ENCODE data around the gene PDZD4. TPM values are rescaled to one million over a fixed set of nuclear protein-coding genes. Genes with fewer than 3 reads are reported as not detected.

Gene PDZD4
- total and polyA plus RNA-seq, 2 donors from 2014 or later = 4.7 to 7.0 TPM

GRCh38 chrX:153814591-153815315 lies 15.6 kb downstream of the PDZD4 start:
- Histone ChIP-seq H3K27me3 (ENCODE audit: control insufficient read depth, insufficient read depth, low read length) (no peaks in the 10 kb centered on the region), H3K9ac (ENCODE audit: low read length in 3 of 3) (no peak overlapping the region), H3K27ac (ENCODE audit: low read depth in 2 of 2, low read length in 2 of 2) (no peak overlapping the region), H3K4me3 (ENCODE audit: low read length in 3 of 3) (no peak overlapping the region), H3K9me3 (ENCODE audit: control insufficient read depth in 2 of 3, insufficient read depth in 1 of 3, low read length in 3 of 3) (no peaks in the 10 kb centered on the region), H3K36me3 (ENCODE audit: control insufficient read depth in 2 of 3, insufficient read depth in 3 of 3, low read length in 3 of 3) (no peaks in the 10 kb centered on the region), H3K4me1 (ENCODE audit: control insufficient read depth in 2 of 3, insufficient read depth in 2 of 3, low read depth in 1 of 3, low read length in 3 of 3) (no peaks in the 10 kb centered on the region)
- FAIRE-seq (no peak), DNase-seq (no peak)
- TF ChIP-seq CTCF (IDR thresholded peaks at IDR 0.05; ENCODE audit: borderline replicate concordance, extremely low read depth, insufficient read depth) = no peak
- intact Hi-C loops (cut with DNase I) = no loop called here

- Histone ChIP-seq H3K27ac (ENCODE audit: low read depth in 2 of 2, low read length in 2 of 2) (no peak overlapping the region), H3K27me3 (ENCODE audit: control insufficient read depth, insufficient read depth, low read length) (no peaks in the 10 kb centered on the region), H3K9ac (ENCODE audit: low read length in 3 of 3) (no peak overlapping the region), H3K9me3 (ENCODE audit: control insufficient read depth in 2 of 3, insufficient read depth in 1 of 3, low read length in 3 of 3) (no peaks in the 10 kb centered on the region), H3K4me3 (ENCODE audit: low read length in 3 of 3) (no peak overlapping the region), H3K4me1 (ENCODE audit: control insufficient read depth in 2 of 3, insufficient read depth in 2 of 3, low read depth in 1 of 3, low read length in 3 of 3) (no peaks in the 10 kb centered on the region), H3K36me3 (ENCODE audit: control insufficient read depth in 2 of 3, insufficient read depth in 3 of 3, low read length in 3 of 3) (no peaks in the 10 kb centered on the region)
- no peak for TF ChIP-seq CTCF (IDR thresholded peaks at IDR 0.05; ENCODE audit: borderline replicate concordance, extremely low read depth, insufficient read depth)
- DNase-seq (no peak), FAIRE-seq (no peak)
- intact Hi-C loops (cut with DNase I) = no loop called here
Observed at GRCh38 chrX:153813161-153813560, 17.2 kb downstream of the PDZD4 start.

GRCh38 chrX:153812220-153812619 lies 18.1 kb downstream of the PDZD4 start:
- TF ChIP-seq CTCF (IDR thresholded peaks at IDR 0.05; ENCODE audit: borderline replicate concordance, extremely low read depth, insufficient read depth) = no peak
- Histone ChIP-seq H3K9ac (ENCODE audit: low read length in 3 of 3) (no peak overlapping the region), H3K27me3 (ENCODE audit: control insufficient read depth, insufficient read depth, low read length) (no peaks in the 10 kb centered on the region), H3K4me1 (ENCODE audit: control insufficient read depth in 2 of 3, insufficient read depth in 2 of 3, low read depth in 1 of 3, low read length in 3 of 3) (no peaks in the 10 kb centered on the region), H3K4me3 (ENCODE audit: low read length in 3 of 3) (no peak overlapping the region), H3K27ac (ENCODE audit: low read depth in 2 of 2, low read length in 2 of 2) (no peak overlapping the region), H3K9me3 (ENCODE audit: control insufficient read depth in 2 of 3, insufficient read depth in 1 of 3, low read length in 3 of 3) (no peaks in the 10 kb centered on the region), H3K36me3 (ENCODE audit: control insufficient read depth in 2 of 3, insufficient read depth in 3 of 3, low read length in 3 of 3) (no peaks in the 10 kb centered on the region)
- FAIRE-seq (no peak), DNase-seq (peak in 2 of 5 donors; percentile 37 to 43)
- intact Hi-C loops (cut with DNase I) = no loop called here

GRCh38 chrX:153807976-153808375 lies 22.4 kb downstream of the PDZD4 start:
- no peak for DNase-seq
- H3K9me3 ChIP-seq (ENCODE audit: control insufficient read depth in 2 of 3, insufficient read depth in 1 of 3, low read length in 3 of 3) = no peaks in the 10 kb centered on the region
- no peak for TF ChIP-seq CTCF (IDR thresholded peaks at IDR 0.05; ENCODE audit: borderline replicate concordance, extremely low read depth, insufficient read depth)
- intact Hi-C loops (cut with DNase I) = no loop called here
- no peaks in the 10 kb centered on the region for H3K4me1 ChIP-seq (ENCODE audit: control insufficient read depth in 2 of 3, insufficient read depth in 2 of 3, low read depth in 1 of 3, low read length in 3 of 3)
- no peak overlapping the region for H3K4me3 ChIP-seq (ENCODE audit: low read length in 3 of 3)
- H3K27ac ChIP-seq (ENCODE audit: low read depth in 2 of 2, low read length in 2 of 2) = no peak overlapping the region
- H3K9ac ChIP-seq (ENCODE audit: low read length in 3 of 3) = no peak overlapping the region
- no peaks in the 10 kb centered on the region for H3K27me3 ChIP-seq (ENCODE audit: control insufficient read depth, insufficient read depth, low read length)
- no peak for FAIRE-seq
- H3K36me3 ChIP-seq (ENCODE audit: control insufficient read depth in 2 of 3, insufficient read depth in 3 of 3, low read length in 3 of 3) = no peaks in the 10 kb centered on the region
